Trophoblast cell (in vitro differentiated cells and primary cell): Measurements from ENCODE around the gene PCDHGB6.
"Not testable (repeated sequence)": the region's sequence is repeated elsewhere in the genome, so short reads cannot be mapped to it uniquely, and the experiment has no call there.

Source experiments
- DNase-seq, 2 donors: peaks; one replicate each; pipeline ENCODE4 v3.0.0-alpha.2; 2016
- H2AFZ ChIP-seq: 2 replicates; pipeline ENCODE4 v1.6.1; 2013; ENCODE audit warnings: low read length, moderate library complexity, mild to moderate bottlenecking; ENCODE audit not compliant: insufficient read depth, poor library complexity
- H2AK5ac ChIP-seq: 2 replicates; pipeline ENCODE4 v1.6.1; 2013; ENCODE audit warnings: mild to moderate bottlenecking, low read length
- H2BK120ac ChIP-seq: 2 replicates; pipeline ENCODE4 v1.6.1; 2013; ENCODE audit warnings: low read length, mild to moderate bottlenecking, moderate library complexity; ENCODE audit not compliant: insufficient read depth, poor library complexity
- H2BK12ac ChIP-seq: 2 replicates; pipeline ENCODE4 v1.6.1; 2013; ENCODE audit warnings: mild to moderate bottlenecking, low read length, moderate library complexity
- H2BK5ac ChIP-seq: 2 replicates; pipeline ENCODE4 v1.6.1; 2013; ENCODE audit warnings: low read length, low read depth, moderate library complexity, mild to moderate bottlenecking; ENCODE audit not compliant: poor library complexity
- H3K14ac ChIP-seq: 2 replicates; pipeline ENCODE4 v1.6.1; 2013; ENCODE audit warnings: mild to moderate bottlenecking, low read length
- H3K18ac ChIP-seq: 2 replicates; pipeline ENCODE4 v1.6.1; 2013; ENCODE audit warnings: mild to moderate bottlenecking, low read length
- H3K23ac ChIP-seq: 2 replicates; pipeline ENCODE4 v1.6.1; 2013; ENCODE audit warnings: low read length
- H3K27ac ChIP-seq: 2 replicates; pipeline ENCODE4 v1.5.1; 2013; ENCODE audit warnings: low read depth, mild to moderate bottlenecking, inconsistent platforms, low read length, moderate library complexity
- H3K27me3 ChIP-seq: 2 replicates; pipeline ENCODE4 v1.6.1; 2013; ENCODE audit warnings: inconsistent platforms, mild to moderate bottlenecking, low read length, moderate library complexity; ENCODE audit not compliant: insufficient read depth
- H3K36me3 ChIP-seq, 2 experiments: 1 replicate in 1 of 2; 2 replicates in 1 of 2; pipeline ENCODE4 v1.6.1; 2013; ENCODE audit warnings: low read length in 2 of 2, mild to moderate bottlenecking in 2 of 2, moderate library complexity in 1 of 2; ENCODE audit not compliant: insufficient read depth in 2 of 2, control insufficient read depth in 1 of 2
- H3K4ac ChIP-seq: 2 replicates; pipeline ENCODE4 v1.6.1; 2013; ENCODE audit warnings: low read depth, mild to moderate bottlenecking, low read length, moderate library complexity
- H3K4me1 ChIP-seq, 2 experiments: 1 replicate in 1 of 2; 2 replicates in 1 of 2; pipeline ENCODE4 v1.6.1; 2013; ENCODE audit warnings: low read length in 2 of 2, mild to moderate bottlenecking in 2 of 2, moderate library complexity in 1 of 2; ENCODE audit not compliant: insufficient read depth in 2 of 2, control insufficient read depth in 1 of 2
- H3K4me2 ChIP-seq: 2 replicates; pipeline ENCODE4 v1.6.1; 2013; ENCODE audit warnings: inconsistent platforms, mild to moderate bottlenecking, low read length, moderate library complexity
- H3K4me3 ChIP-seq: 2 replicates; pipeline ENCODE4 v1.5.1; 2013; ENCODE audit warnings: mild to moderate bottlenecking, low read depth, low read length, inconsistent platforms
- H3K79me1 ChIP-seq: one replicate; pipeline ENCODE4 v1.6.1; 2013; ENCODE audit warnings: low read length
- H3K79me2 ChIP-seq: 2 replicates; pipeline ENCODE4 v1.6.1; 2013; ENCODE audit warnings: low read length, mild to moderate bottlenecking; ENCODE audit not compliant: control insufficient read depth, insufficient read depth, poor library complexity
- H3K9ac ChIP-seq: 2 replicates; pipeline ENCODE4 v1.6.1; 2013; ENCODE audit warnings: mild to moderate bottlenecking, low read length
- H3K9me3 ChIP-seq: 2 replicates; pipeline ENCODE4 v1.6.1; 2013; ENCODE audit warnings: low read depth, mild to moderate bottlenecking, control low read depth, inconsistent platforms, low read length; ENCODE audit not compliant: insufficient read depth
- H4K12ac ChIP-seq: 2 replicates; pipeline ENCODE4 v1.6.1; 2013; ENCODE audit warnings: low read depth, mild to moderate bottlenecking, low read length, moderate library complexity
- H4K8ac ChIP-seq: 2 replicates; pipeline ENCODE4 v1.6.1; 2013; ENCODE audit warnings: low read depth, mild to moderate bottlenecking, low read length, moderate library complexity
- H4K91ac ChIP-seq: one replicate; pipeline ENCODE4 v1.6.1; 2013; ENCODE audit warnings: low read depth, mild to moderate bottlenecking, low read length, moderate library complexity
- WGBS: extraction: QIAGEN DNeasy Blood & Tissue Kit; methylation state at CpG from one replicate; pipeline ENCODE4 v1.1.7; 2013; ENCODE audit warnings: missing lambda C conversion rate; ENCODE audit not compliant: insufficient read length, insufficient coverage; ENCODE audit errors: extremely low coverage; 5-methylcytosine and 5-hydroxymethylcytosine counted together

PCDHGB6 gene

DNA sequence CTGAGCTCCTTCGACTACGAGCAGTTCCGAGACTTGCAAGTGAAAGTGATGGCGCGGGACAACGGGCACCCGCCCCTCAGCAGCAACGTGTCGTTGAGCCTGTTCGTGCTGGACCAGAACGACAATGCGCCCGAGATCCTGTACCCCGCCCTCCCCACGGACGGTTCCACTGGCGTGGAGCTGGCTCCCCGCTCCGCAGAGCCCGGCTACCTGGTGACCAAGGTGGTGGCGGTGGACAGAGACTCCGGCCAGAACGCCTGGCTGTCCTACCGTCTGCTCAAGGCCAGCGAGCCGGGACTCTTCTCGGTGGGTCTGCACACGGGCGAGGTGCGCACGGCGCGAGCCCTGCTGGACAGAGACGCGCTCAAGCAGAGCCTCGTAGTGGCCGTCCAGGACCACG lies 24.5 kb downstream of the PCDHGB6 start:
- H4K12ac ChIP-seq, H3K27me3 ChIP-seq, H2BK5ac ChIP-seq, H2BK12ac ChIP-seq, H4K8ac ChIP-seq, H4K91ac ChIP-seq, H3K79me1 ChIP-seq, H3K4me2 ChIP-seq, H3K4ac ChIP-seq, H3K79me2 ChIP-seq, H3K14ac ChIP-seq, H2BK120ac ChIP-seq, H3K9ac ChIP-seq, H2AFZ ChIP-seq, H3K4me1 ChIP-seq, H3K23ac ChIP-seq, H2AK5ac ChIP-seq, H3K27ac ChIP-seq, H3K4me3 ChIP-seq, DNase-seq, H3K18ac ChIP-seq: not testable (repeated sequence)
- WGBS = no CpG with 5 or more reads among the region's 38 CpGs
- peaks cover 32% of the 10 kb centered on the region for H3K9me3 ChIP-seq
- peaks cover 28 to 31% of the 10 kb centered on the region in 2 experiments for H3K36me3 ChIP-seq

DNA sequence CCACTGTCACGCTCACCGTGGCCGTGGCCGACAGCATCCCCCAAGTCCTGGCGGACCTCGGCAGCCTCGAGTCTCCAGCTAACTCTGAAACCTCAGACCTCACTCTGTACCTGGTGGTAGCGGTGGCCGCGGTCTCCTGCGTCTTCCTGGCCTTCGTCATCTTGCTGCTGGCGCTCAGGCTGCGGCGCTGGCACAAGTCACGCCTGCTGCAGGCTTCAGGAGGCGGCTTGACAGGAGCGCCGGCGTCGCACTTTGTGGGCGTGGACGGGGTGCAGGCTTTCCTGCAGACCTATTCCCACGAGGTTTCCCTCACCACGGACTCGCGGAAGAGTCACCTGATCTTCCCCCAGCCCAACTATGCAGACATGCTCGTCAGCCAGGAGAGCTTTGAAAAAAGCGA lies 24.9 kb downstream of the PCDHGB6 start:
- WGBS = no CpG with 5 or more reads among the region's 29 CpGs
- H3K27me3 ChIP-seq, H4K12ac ChIP-seq, DNase-seq, H2AK5ac ChIP-seq, H3K4me2 ChIP-seq, H3K79me2 ChIP-seq, H2AFZ ChIP-seq, H3K14ac ChIP-seq, H2BK120ac ChIP-seq, H3K23ac ChIP-seq, H2BK5ac ChIP-seq, H4K8ac ChIP-seq, H3K4ac ChIP-seq, H3K4me3 ChIP-seq, H3K4me1 ChIP-seq, H4K91ac ChIP-seq, H3K18ac ChIP-seq, H3K79me1 ChIP-seq, H3K27ac ChIP-seq, H2BK12ac ChIP-seq, H3K9ac ChIP-seq: not testable (repeated sequence)
- peaks cover 27% of the 10 kb centered on the region for H3K9me3 ChIP-seq
- peaks cover 24 to 27% of the 10 kb centered on the region in 2 experiments for H3K36me3 ChIP-seq

DNA sequence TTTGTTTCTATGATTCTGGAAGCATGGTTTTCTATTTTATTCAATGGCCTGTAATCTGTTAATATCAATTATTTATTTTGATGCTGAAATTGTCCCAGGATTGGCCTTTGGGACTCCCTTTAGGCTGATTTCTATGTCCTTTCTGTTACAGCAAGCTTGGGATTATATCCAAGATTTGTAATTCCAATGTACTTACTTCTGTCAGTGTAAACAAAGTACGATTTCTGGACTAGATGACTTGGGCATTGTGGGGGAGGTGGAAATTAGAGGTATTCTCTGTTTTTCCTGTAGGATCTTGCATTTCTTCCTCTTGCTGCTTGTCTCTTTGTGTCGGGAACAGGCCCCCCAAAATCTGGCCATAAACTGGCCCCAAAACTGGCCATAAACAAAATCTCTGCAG lies 26.2 kb downstream of the PCDHGB6 start:
- Histone ChIP-seq H3K23ac (no peak overlapping the region), H3K36me3 (peaks cover 19 to 21% of the 10 kb centered on the region in 2 experiments), H2BK120ac (no peak overlapping the region), H3K27me3 (no peaks in the 10 kb centered on the region), H3K9ac (no peak overlapping the region), H3K9me3 (peaks cover 22% of the 10 kb centered on the region), H3K4me3 (no peak overlapping the region), H2BK12ac (no peak overlapping the region), H3K4ac (no peak overlapping the region), H3K14ac (no peak overlapping the region), H4K8ac (no peak overlapping the region), H3K4me2 (no peak overlapping the region), H4K12ac (no peak overlapping the region), H4K91ac (no peak overlapping the region), H2AK5ac (no peak overlapping the region), H3K79me2 (no peaks in the 10 kb centered on the region), H2AFZ (no peak overlapping the region), H3K18ac (no peak overlapping the region), H3K27ac (no peak overlapping the region), H3K79me1 (no peaks in the 10 kb centered on the region), H2BK5ac (no peak overlapping the region), H3K4me1 (peaks cover 0 to 2% of the 10 kb centered on the region in 2 experiments)
- DNase-seq = no peak
- no CpG with 5 or more reads among the region's 2 CpGs for WGBS

DNA sequence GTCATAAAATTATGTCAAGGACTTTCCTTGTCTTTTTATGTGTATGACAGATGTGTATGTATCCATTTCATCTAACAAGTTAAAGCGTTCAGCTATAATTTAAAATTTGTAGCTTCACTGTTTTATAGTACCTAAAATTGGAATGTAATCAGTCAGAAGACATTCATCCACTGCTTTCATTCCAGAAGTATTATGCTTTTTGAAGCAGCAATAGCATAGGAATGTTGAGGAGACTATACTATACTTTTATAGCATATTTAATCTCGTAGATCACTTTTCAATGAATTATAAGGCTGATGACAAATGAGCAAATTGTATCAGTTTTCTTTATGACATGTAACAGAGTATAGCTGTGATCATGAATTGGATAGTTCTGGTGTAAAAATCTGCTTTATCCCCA lies 29.4 kb downstream of the PCDHGB6 start:
- H2BK120ac ChIP-seq = no peak overlapping the region
- DNase-seq = no peak
- no peak overlapping the region for H4K8ac ChIP-seq
- no CpG with 5 or more reads among the region's 2 CpGs for WGBS
- H4K12ac ChIP-seq = no peak overlapping the region
- H3K79me2 ChIP-seq = no peaks in the 10 kb centered on the region
- no peaks in the 10 kb centered on the region for H3K27me3 ChIP-seq
- no peak overlapping the region for H2AFZ ChIP-seq
- no peak overlapping the region for H3K4ac ChIP-seq
- H2AK5ac ChIP-seq = no peak overlapping the region
- no peak overlapping the region for H3K4me2 ChIP-seq
- H3K9ac ChIP-seq = no peak overlapping the region
- peaks cover 8% of the 10 kb centered on the region for H3K9me3 ChIP-seq
- no peak overlapping the region for H2BK12ac ChIP-seq
- peaks cover 11% of the 10 kb centered on the region in 2 experiments for H3K36me3 ChIP-seq
- H2BK5ac ChIP-seq = no peak overlapping the region
- no peak overlapping the region for H3K4me3 ChIP-seq
- no peaks in the 10 kb centered on the region for H3K79me1 ChIP-seq
- no peak overlapping the region for H3K18ac ChIP-seq
- H3K4me1 ChIP-seq = peaks cover 3 to 5% of the 10 kb centered on the region in 2 experiments
- no peak overlapping the region for H3K23ac ChIP-seq
- H3K27ac ChIP-seq = no peak overlapping the region
- H3K14ac ChIP-seq = no peak overlapping the region
- H4K91ac ChIP-seq = no peak overlapping the region
